Right lung (tissue), 10 donors: Measurements from ENCODE around the gene SLC38A11. TPM values are rescaled to one million over a fixed set of nuclear protein-coding genes. Genes with fewer than 3 reads are reported as not detected.
A peak's percentile ranks its signal among the peaks of the same experiment; 100 is the strongest.
"Not testable (repeated sequence)": the region's sequence is repeated elsewhere in the genome, so short reads cannot be mapped to it uniquely, and the experiment has no call there.

ENCODE experiments used
- DNase-seq, 2 donors: peaks; one replicate each; pipeline ENCODE4 v3.0.0-alpha.2; 2013
- long read RNA-seq, 8 donors: transcript quantifications; one replicate each; lab custom pipeline, GENCODE V29; 2026
- polyA plus RNA-seq, 5 donors: library from polyadenylated mRNA; unstranded; fragments of 120-200 nt; gene quantifications; one replicate each; pipeline versions ENCODE4 v1.2.1 to v1.2.3, GENCODE V29; 2013; ENCODE audit warnings: inconsistent platforms in 1 of 5, low replicate concordance in 1 of 5; ENCODE audit not compliant: insufficient read length in 5 of 5, insufficient read depth in 1 of 5

The SLC38A11 gene, protein sequence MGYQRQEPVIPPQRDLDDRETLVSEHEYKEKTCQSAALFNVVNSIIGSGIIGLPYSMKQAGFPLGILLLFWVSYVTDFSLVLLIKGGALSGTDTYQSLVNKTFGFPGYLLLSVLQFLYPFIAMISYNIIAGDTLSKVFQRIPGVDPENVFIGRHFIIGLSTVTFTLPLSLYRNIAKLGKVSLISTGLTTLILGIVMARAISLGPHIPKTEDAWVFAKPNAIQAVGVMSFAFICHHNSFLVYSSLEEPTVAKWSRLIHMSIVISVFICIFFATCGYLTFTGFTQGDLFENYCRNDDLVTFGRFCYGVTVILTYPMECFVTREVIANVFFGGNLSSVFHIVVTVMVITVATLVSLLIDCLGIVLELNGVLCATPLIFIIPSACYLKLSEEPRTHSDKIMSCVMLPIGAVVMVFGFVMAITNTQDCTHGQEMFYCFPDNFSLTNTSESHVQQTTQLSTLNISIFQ
- polyA plus RNA-seq = 1 to 10 TPM in 4 of 5 donors, under 1 TPM in 1; 0.59 to 3.5 (median 1.8) TPM
- long read RNA-seq, donor 1 = 0 reads
- long read RNA-seq, donor 2 = 0 reads
- long read RNA-seq, donor 3 = 0 reads
- long read RNA-seq, donor 4 = 0 reads
- long read RNA-seq, donor 5 = 0 reads
- long read RNA-seq, donor 6 = 0 reads
- long read RNA-seq, donor 7 = 0 reads
- long read RNA-seq, donor 8 = 0 reads

DNA sequence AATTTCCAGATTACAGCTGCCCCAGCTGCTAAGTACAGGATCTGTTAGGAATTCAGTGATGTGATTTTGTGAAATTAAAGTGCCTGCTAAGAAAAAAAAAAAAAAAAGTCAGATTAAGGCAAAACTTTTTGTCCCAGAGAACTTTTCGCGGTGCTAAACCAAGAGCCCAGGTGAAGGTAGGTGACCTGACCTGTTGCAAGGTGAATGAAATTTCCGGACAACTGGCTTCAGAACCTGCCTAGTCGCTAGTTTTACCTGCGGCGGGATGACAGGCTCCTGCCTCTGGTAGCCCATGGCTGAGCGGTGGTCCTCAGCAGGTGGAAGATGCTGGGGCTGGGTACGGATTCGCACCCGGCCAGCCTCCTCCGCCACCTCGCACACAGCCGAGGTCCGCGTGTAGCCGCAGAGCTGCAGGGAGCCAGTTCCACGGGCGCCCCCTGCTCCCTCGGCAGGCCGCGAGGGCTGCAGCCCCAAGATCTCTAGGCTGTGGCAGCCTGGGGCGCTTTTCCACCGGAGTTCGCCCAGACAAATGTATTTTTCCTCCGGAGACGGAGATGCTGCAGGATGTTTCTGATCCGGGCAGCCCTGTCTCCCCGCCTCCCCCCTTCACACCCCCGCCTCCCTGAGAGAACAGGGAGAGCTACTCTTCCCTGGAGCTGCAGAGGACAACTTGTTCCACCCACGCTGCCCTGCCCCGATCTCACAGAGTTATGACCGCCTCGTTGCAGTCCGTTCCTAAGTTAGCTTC is at the start of gene SLC38A11:
Gene SLC38A11 (minus strand): TSS at position 572 of the 748 bp plus-strand sequence. CDS start 278 bp downstream, at position 294.
- peak in 1 of 2 donors; percentile 5 for DNase-seq

DNA sequence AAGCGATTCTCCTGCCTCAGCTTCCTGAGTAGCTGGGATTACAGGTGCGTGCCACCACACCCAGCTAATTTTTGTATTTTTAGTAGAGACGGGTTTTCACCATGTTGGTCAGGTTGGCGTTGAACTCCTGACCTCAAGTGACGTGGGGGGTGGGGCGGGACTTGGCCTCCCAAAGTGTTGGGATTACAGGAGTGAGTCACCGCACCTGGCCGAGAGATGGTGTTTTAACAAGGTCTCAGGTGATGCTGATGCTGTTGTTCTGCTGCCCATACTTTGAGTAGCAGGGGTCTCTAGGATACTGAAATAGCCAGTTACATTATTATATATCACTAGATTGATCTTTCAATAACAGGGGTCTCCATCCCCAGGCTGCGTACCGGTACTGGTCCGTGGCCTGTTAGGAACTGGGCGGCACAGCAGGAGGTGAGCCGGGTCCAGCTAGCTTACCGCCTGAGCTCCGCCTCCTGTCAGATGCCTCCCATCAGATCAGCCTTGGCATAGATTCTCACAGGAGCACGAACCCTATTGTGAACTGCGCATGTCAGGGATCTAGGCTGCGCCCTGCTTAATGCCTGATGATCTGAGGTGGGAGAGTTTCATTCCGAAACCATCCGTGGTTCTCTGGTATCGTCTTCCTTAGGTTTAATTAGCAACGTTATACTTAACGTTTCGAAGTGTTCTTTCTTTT is 48.3 kb upstream of the SLC38A11 start:
- DNase-seq = no peak

DNA sequence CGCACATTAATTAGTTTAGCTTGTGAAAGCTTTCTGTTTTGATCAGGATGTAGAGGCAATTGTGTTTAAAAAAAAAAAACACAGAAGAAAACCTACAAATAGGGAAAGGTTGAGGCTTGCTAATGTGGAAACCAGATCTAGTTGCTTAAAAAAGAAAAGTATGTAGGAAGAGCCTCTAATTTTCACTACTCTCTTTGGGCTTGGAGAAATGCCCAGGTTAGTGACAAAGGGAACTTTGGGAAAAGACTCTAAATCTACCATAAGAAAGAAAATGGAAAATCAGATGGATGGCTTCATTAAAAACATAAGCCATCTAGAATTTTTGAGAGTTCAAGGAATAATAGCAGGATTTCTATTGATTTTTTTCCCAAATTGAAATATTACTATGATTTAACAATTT is 47.3 kb upstream of the SLC38A11 start:
- DNase-seq = no peak

DNA sequence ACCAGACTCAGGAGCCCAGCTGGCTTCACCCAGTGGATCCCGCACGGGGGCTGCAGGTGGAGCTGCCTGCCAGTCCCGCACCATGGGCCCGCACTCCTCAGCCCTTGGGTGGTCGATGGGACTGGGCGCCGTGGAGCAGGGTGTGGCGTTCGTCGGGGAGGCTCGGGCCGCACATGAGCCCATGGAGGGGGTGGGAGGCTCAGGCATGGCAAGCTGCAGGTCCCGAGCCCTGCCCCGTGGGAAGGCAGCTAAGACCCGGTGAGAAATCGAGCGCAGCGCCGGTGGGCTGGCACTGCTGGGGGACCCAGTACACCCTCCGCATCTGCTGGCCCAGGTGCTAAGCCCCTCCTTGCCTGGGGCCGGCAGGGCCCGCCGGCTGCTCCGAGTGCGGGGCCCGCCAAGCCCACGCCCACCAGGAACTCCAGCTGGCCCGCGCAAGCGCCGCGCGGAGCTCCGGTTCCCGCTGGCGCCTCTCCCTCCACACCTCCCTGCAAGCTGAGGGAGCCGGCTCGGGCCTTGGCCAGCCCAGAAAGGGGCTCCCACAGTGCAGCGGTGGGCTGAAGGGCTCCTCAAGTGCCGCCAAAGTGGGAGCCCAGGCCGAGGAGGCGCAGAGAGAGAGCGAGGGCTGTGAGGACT is 39.5 kb upstream of the SLC38A11 start:
- DNase-seq = not testable (repeated sequence)

DNA sequence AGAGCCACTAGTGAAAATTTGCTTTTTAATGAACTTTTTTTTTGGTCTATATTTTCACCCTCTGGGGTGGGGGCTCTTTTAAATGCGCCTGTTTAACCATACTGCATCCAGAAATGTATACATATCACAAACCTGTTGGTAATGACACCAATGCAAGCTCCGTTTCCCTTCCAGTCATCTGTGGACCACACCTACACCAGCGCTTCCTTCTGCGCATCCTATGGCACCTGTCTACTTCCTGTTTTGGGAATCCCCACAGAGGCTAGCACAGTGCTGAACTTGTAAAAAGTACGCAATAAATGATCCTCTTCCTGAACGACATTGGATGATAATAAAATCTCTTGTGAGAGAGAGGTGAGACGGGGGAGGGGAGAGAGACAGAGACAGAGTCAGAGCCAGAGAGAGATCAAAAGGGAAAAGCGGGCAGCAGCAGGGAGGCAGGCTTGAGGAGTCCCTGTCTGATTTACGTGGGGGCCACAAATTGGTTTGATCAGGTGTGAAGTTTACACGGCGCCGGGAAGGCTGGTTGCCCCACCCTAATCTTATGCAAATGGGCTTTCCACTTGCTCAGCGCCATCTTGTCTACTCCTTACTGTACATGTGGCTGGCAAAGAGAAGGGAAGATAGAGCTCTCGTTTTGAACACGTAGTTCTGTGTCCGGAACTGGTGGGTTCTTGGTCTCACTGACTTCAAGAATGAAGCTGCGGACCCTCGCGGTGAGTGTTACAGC is 38.1 kb upstream of the SLC38A11 start:
- DNase-seq = no peak

DNA sequence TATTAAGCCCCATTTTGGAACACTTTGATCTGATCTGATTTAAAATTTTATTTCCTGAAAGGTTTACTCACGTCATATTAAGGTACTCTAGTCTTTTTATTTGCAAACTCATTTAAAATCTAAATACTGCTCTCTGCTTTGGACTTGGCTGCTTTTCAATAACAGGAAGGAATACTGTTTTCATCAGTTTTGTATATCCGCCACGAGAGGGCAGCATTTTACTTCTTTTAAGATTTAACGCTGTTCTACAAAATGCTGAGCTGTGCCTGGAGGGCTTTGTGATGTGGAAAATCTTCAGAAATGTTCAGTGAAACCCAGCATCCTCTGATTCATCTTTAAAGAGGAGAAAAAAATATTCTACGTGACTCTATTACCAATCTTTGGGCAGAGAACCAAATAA is 37.5 kb upstream of the SLC38A11 start:
- DNase-seq = peak; percentile 69 to 71

DNA sequence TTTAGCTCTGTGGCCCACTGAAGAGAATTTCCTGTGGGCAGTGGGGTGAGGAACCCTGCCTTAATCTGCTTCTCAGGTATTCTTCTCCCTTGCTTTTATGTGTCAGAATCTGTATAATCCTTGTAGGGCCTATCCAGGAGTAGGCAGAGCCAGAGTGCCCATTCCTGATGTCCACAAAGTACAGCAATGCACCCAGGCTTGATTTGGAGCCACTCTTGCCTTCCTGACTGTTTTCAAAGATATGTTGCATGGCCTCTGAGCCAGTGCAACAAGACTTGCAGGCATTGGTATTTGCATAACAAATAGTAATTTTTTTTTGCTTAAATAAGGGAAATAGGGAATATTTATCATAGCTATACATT is 36.7 kb upstream of the SLC38A11 start:
- not testable (repeated sequence) for DNase-seq

DNA sequence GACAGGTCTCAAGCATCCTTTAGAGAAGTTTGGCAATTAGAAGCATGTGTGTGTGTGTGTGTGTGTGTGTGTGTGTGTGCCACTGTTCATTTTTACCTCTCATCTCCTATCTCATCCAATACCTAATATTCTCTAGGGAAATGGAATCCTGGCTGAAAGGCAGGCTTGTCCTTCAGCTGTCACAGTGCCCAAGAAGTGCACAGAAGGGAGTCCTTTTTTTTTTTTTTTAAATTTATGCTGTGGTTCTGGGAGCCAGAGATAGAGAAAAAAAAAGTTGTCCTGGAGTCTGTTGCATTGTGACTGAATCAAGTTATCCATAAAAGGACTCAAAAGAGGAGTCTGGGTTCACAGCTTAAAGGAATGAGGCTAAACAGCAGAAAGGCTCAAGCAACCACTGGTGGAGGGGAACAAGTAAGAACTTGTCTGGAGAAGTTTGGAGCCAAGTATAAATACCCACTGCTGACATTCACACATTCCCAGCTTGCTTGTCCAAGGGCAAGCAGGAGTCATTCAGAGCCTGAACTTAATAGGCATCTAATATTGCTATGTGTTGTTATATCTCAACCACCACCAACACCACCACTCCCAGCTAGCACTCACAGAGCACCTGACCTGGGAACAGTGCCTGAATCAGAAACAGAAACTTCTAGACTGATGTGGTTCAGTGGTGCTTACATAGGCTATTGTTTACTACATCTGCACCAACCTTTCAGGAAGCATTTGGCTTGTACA is 36.2 kb upstream of the SLC38A11 start:
- not testable (repeated sequence) for DNase-seq

DNA sequence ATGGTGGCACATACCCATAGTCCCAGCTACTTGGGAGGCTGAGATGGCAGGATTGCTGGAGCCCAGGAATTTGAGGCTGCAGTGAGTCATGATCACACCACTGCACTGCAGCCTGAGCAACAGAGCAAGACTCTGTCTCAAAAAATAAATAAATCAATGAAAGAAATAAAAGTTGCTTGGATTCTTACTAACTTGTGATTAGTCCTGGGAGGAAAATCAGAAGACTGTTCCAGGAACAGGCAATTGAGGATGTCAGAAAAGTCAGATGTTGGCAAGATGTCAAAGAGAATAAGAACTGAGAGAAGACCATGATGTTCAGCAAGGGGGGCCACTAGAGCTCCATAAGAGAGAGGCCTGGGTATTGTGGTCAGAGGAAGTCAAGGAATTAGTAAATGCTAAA is 35.6 kb upstream of the SLC38A11 start:
- not testable (repeated sequence) for DNase-seq

DNA sequence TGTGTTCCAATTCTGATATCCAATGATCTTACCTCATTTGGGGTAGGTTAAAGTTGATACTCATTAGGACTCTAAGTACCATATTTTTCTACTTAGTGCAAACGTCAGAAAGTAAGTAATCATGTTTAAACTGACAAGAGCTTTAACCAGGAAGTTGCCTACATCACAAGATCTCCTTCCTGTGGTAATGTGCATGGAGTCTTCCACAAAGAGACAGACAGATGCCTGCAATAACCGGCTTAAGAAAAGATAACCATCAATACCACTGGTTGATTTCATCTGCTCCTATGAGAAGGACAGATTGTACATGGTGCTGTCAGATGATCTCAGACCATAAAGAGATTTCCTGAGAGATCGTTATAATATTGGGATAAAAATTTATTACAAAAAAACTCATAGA is 33.5 kb upstream of the SLC38A11 start:
- DNase-seq = not testable (repeated sequence)

DNA sequence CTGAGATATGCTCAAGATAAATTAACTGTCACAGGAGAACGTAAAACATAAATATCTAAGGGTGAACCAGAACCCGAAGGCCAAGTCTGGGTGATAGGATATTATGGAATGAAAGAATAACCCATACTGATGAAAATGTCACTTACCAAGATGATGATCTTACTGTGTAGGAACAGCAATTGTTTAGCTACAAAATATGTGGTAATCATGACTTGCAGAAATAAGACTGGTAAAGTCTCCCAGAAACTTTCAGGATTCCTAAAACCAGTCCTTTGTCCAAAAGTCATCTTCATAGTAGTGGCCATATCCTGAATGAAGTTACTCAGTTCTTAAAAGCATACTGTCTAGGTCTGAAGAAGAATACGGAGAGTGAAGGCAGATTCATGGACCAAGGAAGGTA is 30.7 kb upstream of the SLC38A11 start:
- DNase-seq = not testable (repeated sequence)

DNA sequence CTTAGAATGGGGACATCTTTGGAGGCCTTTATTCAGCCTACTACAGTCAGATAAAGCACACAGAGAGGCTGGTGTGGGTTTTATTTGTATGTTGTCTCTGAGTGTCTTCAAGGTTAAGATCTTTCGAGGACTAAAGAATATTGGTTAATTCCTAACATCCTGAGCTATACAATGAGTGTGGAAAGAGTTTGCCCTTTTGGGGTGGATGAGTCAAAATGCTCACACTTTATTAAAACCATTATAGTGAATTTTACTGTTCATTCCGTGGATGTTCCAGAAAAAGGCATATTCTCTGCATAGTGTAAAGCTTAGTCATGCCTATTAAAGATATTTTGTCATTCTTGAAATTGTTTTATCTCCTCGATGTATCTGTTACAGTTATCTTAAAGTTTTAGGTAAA is 29.1 kb upstream of the SLC38A11 start:
- DNase-seq = no peak

DNA sequence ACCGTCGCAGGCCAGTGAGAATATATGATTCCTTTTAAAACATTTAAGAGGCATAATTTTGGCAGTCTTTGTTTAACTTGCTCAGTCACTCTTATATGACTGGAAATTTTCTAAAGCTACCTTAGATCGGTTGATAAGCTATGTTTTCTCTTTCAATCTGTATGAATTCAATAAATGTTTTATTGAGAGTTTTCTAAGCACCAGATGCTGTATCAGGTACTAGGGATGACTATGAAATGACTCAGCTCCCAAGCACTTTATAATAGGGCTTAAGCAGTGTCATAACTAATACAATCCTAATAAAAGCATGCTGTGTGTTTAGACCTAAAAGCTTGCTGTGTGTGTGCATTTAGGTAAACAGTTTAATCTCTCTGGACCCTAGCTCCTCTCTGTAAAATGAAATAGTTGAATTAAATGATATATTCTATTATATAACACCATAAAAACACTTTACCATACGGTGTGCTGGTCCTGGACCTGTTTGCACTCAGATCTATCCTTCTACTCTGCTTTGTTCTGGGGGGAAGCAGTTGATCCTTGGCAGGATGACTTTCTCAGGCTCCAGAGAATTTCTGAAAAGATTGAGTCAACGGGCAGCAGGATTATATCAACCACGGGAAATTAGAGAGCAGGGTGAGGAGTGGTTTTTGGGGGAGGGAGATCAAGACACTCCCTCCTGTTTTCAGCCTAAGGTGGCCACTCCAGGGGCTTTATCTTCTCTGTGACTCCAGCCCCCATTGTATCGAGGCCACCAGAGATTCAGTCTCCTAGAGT is 26.1 kb upstream of the SLC38A11 start:
- DNase-seq = no peak

DNA sequence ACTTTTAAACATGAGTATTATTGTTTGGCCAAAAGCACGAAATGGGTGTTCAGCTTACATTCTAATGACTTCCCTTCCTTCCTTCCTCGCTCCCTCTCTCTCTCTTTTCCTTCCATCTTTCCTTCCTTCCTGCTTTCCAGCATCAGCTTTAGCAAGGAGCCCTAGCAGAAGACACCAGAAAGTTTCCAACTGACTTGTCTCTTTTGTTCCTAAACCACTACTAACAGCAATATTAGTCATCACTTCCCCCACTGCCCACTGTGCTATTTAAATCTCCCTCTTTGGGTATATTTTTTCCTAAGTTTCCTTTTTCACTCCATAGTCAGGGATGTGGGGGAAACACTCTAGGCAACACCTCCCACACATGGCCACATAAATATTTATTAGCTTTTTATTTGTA is 25.4 kb upstream of the SLC38A11 start:
- not testable (repeated sequence) for DNase-seq

DNA sequence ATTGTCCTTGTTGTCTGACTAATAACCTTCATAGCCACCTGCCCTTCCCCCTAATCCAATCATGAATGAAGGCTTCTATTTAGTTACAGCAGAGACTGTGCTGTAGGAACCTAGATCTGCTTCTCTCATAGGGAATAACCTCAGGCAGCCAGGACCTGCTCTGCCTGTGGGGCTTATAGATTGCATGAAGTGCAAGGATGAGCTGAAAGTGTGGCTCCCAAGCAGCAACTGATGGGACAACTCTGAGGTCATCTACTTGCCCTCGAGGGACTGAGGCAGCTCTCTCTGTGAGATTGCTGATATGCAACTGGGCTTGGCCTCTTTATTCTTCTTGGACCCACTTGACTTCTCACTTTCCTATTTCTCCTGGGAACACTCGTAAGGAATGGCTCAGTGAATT is 23.8 kb upstream of the SLC38A11 start:
- DNase-seq = no peak

DNA sequence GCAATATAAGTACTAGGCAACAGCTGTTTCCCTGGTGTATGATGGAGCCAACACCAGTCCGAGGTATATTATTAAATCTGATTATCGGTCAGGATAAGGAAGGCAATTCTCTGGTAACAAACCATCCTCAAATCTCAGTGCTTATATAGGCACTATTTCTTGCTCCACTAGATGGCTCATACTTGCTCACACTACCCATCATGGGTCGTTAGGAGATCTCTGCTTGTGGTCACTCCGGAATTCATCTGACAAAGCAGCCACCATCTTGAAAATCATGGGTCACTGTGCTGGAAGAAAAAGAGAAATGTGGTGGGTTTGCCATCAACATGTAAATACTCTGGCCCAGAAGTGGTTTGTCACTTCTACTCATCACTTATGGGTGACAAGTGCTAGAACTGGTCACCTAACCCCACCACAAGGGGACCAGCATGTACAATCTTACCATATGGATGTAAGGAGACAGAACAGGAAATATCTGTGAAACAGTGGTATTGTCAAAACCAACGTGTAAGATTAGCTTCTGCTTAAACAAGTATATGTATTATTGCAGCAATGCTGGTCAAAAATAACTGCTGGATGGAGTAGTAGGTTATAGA is 21.6 kb upstream of the SLC38A11 start:
- DNase-seq = not testable (repeated sequence)

DNA sequence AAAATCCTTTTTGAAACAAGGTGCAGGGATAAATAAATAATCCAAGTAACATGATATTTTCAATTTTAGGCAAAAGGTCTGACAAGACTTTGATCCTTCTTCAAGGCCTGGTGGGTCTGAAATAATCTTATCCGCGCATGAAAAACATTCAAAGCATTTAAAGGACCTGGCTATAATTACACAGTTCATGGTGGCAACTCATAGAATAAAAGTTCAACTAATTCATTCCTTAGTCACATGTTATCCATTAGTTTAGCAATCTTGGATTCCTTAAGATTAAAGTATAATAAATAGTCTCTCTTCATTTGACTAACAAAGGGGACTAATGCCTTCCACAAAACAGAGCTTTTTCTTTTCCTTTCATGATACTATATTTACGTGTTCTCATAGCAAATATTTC is 21.0 kb upstream of the SLC38A11 start:
- no peak for DNase-seq

DNA sequence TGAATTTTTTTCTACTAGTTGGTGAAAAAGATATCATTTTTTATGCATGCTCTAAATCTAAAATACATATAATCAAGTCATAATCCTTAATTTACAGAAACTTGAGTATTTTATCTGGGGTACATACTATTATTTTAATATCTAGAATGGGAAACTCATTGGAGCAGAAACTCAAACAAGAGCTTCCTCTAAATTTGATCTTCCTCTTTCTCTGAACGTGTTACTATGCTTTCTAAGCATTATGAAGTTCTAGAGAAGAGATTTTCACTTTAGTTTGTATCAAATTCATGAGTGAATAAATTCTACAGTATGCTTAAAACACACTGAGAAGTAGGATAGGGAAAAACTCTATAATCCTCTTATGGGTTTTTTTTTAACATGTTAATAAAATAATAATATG is 20.6 kb upstream of the SLC38A11 start:
- no peak for DNase-seq

DNA sequence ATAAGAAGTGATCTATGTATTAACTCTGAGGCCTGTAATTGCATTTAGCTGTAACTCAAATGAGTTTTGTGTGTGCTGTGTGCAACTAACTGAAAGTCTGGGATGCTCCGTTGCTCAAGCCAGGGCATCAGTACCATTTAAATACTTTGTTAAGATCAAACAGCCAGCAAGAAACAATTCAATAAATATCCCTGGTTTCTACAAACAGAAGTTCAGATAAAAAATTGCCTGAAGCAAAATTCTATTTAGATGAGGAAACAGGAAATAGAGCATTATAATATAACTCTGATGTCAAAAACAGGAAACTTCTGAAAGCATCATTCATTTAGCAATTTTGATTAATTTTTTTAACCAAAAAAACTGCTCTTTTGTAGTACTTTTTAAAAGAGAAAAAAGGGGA is 18.9 kb upstream of the SLC38A11 start:
- DNase-seq = no peak
